BE2C (cell line): ENCODE results near the gene SNTG2.

Experiments used
- DNase-seq: peaks from one replicate; pipeline ENCODE4 v3.0.0-alpha.2; 2020
- H3K27me3 ChIP-seq: fragments of 250-450 bp; sonication (Bioruptor Pico); 2 replicates; pipeline ENCODE4 v1.5.1; 2020; ENCODE audit warnings: mild to moderate bottlenecking
- H3K36me3 ChIP-seq: fragments of 250-450 bp; sonication (Bioruptor Pico); 2 replicates; pipeline ENCODE4 v1.5.1; 2020; ENCODE audit warnings: mild to moderate bottlenecking
- H3K4me1 ChIP-seq: fragments of 250-450 bp; sonication (Bioruptor Pico); 2 replicates; pipeline ENCODE4 v1.5.1; 2020
- H3K4me3 ChIP-seq: 2 replicates; pipeline ENCODE4 v1.5.1; 2011; ENCODE audit warnings: low read depth, low read length
- H3K9me3 ChIP-seq: fragments of 250-450 bp; sonication (Bioruptor Pico); 2 replicates; pipeline ENCODE4 v1.5.1; 2020
- TF ChIP-seq, protein P1 (sequence below): IDR thresholded peaks from 2 replicates; pipeline ENCODE4 v1.5.1; 2012; ENCODE audit warnings: mild to moderate bottlenecking, low read depth, low read length

The SNTG2 gene

DNA sequence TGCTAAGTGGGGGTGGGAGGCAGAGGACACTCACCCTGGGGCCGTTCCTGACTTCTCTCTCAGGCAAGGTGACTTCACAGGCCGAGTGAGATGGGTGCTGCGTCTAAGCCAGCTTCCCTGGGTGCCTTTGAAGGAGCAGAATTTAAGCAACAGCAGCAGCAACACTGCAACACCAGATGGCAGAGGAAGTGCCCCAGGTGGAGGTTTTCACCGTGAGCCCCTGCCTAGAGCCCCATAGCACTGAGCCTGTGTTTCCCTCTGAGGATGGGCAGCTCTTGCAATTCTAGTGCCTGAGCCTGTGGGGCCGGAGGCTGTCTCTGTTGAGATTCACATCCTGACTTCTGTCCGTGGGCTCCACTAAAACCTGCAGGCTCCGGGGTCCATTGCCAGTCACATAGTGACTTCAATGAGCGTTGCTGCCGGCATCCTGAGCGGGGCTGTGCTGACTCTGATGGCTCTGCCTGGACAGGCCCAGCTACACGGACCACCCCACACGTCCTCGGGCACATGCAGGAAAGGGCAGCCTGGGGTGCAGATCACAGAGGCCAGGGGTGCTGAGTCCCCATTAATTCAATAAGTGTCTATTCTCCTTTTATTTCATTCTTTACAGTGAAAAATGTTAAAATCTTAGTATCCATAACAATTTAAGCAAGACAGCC is 218.8 kb downstream of the SNTG2 start:
- DNase-seq, result no peak
- TF ChIP-seq, protein P1, sequence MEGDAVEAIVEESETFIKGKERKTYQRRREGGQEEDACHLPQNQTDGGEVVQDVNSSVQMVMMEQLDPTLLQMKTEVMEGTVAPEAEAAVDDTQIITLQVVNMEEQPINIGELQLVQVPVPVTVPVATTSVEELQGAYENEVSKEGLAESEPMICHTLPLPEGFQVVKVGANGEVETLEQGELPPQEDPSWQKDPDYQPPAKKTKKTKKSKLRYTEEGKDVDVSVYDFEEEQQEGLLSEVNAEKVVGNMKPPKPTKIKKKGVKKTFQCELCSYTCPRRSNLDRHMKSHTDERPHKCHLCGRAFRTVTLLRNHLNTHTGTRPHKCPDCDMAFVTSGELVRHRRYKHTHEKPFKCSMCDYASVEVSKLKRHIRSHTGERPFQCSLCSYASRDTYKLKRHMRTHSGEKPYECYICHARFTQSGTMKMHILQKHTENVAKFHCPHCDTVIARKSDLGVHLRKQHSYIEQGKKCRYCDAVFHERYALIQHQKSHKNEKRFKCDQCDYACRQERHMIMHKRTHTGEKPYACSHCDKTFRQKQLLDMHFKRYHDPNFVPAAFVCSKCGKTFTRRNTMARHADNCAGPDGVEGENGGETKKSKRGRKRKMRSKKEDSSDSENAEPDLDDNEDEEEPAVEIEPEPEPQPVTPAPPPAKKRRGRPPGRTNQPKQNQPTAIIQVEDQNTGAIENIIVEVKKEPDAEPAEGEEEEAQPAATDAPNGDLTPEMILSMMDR, result no peak
- Histone ChIP-seq H3K4me1 (no peaks in the 10 kb centered on the region), H3K9me3 (no peaks in the 10 kb centered on the region), H3K4me3 (no peak overlapping the region), H3K36me3 (no peaks in the 10 kb centered on the region), H3K27me3 (no peaks in the 10 kb centered on the region)

DNA sequence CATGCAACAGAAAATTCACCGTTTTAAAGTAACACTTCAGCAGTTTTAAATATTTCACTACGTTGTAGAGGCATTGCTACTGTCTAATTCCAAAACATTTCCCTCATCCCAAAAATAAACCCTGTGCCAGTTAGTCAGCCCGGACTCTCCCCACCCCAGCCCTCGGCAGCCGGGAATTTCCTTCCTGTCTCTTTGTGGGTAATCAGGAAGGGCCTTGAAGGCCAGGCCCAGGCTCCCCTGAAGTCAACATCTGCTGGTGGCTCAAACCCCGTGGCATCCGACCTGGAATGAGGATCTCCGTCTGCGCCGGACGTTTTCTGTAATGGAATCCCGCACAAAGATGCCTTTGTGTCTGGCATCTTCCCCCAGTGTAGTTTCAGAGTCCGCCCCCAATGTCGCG is 219.6 kb downstream of the SNTG2 start:
- TF ChIP-seq, protein P1, result no peak
- H3K27me3 ChIP-seq, result no peaks in the 10 kb centered on the region
- H3K36me3 ChIP-seq, result no peaks in the 10 kb centered on the region
- H3K4me1 ChIP-seq, result no peaks in the 10 kb centered on the region
- DNase-seq, result no peak
- no peak overlapping the region for H3K4me3 ChIP-seq
- no peaks in the 10 kb centered on the region for H3K9me3 ChIP-seq

GRCh38 chr2:1170711-1171110 is 220.1 kb downstream of the SNTG2 start:
- no peaks in the 10 kb centered on the region for H3K4me1 ChIP-seq
- no peaks in the 10 kb centered on the region for H3K9me3 ChIP-seq
- H3K4me3 ChIP-seq, result no peak overlapping the region
- no peaks in the 10 kb centered on the region for H3K27me3 ChIP-seq
- no peak for DNase-seq
- TF ChIP-seq, protein P1, result no peak
- H3K36me3 ChIP-seq, result no peaks in the 10 kb centered on the region

DNA sequence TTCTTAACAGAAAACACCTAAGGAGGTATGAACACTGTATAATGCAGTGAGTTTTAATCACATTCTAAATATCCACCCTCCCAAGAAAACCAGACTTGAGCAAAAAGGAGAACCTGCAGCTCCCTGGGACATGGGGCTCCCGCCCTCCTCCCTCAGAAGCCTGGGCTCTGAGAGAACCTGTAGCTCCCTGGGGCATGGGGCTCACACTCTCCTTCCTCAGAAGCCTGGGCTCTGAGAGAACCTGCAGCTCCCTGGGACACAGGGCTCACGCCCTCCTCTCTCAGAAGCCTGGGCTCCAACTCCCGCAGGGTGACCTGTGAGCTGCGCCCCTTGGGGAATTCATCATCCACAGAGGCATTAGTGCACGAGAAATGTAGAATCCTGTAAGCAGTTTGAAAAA is 222.9 kb downstream of the SNTG2 start:
- no peak for DNase-seq
- no peaks in the 10 kb centered on the region for H3K4me1 ChIP-seq
- no peak overlapping the region for H3K4me3 ChIP-seq
- H3K9me3 ChIP-seq, result no peaks in the 10 kb centered on the region
- TF ChIP-seq, protein P1, result no peak
- H3K27me3 ChIP-seq, result no peaks in the 10 kb centered on the region
- H3K36me3 ChIP-seq, result no peaks in the 10 kb centered on the region

GRCh38 chr2:1181893-1182292 is 231.2 kb downstream of the SNTG2 start:
- Histone ChIP-seq H3K4me3 (no peak overlapping the region), H3K4me1 (no peaks in the 10 kb centered on the region), H3K36me3 (no peaks in the 10 kb centered on the region), H3K27me3 (no peaks in the 10 kb centered on the region), H3K9me3 (no peaks in the 10 kb centered on the region)
- DNase-seq, result no peak
- TF ChIP-seq, protein P1, result no peak

- Histone ChIP-seq H3K27me3 (no peaks in the 10 kb centered on the region), H3K4me3 (no peak overlapping the region), H3K36me3 (no peaks in the 10 kb centered on the region), H3K4me1 (no peaks in the 10 kb centered on the region), H3K9me3 (no peaks in the 10 kb centered on the region)
- no peak for DNase-seq
- TF ChIP-seq, protein P1, result no peak
These were observed 232.7 kb downstream of the SNTG2 start for GRCh38 chr2:1183300-1183699.
